ENCODE measurements around the gene PCP2. TPM values are rescaled to one million over a fixed set of nuclear protein-coding genes. Genes with fewer than 3 reads are reported as not detected.

The PCP2 gene
- total RNA-seq, 1 donor from 2014 or later, result not detected

DNA sequence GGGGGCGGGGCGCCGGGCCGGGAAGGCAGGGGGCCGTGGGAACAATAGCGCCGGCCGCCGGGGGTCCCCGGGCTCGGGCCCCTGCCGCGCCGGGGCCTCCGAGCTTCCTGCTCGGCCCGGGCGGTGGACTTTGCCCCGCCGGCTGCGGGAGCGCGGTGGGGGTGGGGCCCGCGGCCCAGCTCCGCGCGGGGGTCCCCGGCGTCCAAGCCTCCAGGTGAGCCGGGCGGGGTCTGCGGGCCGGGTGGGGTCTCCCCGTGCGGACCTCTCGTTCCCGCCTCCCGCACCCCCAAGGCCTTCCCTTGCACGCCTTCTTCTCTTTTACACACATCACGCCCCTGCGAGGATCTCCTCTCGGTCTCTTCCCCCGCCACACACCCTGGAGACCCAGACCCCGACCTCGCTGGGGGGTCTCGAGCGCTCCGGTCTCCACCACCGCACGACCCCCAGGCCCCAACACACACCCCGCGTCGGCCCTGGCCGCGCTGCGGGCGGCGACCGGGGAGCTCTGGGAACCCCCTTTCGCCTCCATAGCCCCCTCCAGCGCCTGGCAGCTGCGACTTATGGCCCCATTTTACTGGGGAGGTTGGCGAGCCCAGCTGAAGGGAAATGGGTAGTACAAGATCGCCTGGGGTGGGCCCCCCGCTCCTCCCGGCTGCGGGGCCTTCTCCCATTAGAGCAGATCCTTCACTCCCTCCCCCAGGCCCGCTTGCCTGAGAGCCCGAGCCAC, 37.1 kb downstream of the PCP2 start:
- Histone ChIP-seq H3K4me3 (ENCODE audit: low read depth, low read length) (peak overlapping the region; percentile 57), H3K36me3 (ENCODE audit: control insufficient read depth, insufficient read depth, low read length) (no peaks in the 10 kb centered on the region), H3K27me3 (ENCODE audit: control insufficient read depth, insufficient read depth, low read length) (peaks cover 7% of the 10 kb centered on the region)
- no peak for DNase-seq (ENCODE audit: low read depth)
- TF ChIP-seq, protein P1, sequence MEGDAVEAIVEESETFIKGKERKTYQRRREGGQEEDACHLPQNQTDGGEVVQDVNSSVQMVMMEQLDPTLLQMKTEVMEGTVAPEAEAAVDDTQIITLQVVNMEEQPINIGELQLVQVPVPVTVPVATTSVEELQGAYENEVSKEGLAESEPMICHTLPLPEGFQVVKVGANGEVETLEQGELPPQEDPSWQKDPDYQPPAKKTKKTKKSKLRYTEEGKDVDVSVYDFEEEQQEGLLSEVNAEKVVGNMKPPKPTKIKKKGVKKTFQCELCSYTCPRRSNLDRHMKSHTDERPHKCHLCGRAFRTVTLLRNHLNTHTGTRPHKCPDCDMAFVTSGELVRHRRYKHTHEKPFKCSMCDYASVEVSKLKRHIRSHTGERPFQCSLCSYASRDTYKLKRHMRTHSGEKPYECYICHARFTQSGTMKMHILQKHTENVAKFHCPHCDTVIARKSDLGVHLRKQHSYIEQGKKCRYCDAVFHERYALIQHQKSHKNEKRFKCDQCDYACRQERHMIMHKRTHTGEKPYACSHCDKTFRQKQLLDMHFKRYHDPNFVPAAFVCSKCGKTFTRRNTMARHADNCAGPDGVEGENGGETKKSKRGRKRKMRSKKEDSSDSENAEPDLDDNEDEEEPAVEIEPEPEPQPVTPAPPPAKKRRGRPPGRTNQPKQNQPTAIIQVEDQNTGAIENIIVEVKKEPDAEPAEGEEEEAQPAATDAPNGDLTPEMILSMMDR (IDR thresholded peaks at IDR 0.05; ENCODE audit: insufficient read depth, low read length, poor library complexity, severe bottlenecking), result no peak

DNA sequence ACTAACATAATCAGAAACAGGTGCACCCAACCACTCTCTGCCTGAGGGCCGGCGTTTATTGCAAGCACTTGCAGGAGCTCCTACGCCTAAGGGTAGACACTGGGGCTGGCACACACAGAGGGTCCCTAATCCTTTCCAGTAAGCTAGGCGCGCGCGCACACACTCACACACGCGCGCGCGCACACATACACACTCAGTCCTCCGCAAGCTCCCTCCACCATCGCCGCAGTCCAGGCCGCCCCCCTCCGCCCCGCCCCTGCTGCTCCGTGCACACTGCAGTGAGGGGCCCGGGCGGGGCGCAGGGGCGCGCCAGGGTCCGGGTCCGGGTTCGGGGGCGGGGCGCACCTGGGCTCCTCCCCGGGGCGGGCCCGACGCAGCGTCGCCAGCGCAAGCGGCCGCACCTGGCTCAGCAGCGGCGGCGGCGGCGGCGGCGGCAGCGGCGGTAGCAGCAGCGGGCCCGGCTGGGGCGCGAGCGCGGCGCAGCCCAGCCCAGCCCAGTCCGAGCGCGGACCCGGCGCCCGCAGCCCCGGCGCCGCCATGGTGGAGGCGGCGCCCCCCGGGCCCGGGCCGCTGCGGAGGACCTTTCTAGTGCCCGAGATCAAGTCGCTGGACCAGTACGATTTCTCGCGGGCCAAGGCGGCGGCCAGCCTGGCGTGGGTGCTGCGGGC, 37.9 kb downstream of the PCP2 start, which contains the start of gene CAMSAP3:
Gene CAMSAP3, plus strand, starts transcription at position 398 of the 668 bp plus-strand sequence. Its CDS starts 140 bp downstream, at position 538.
- no peak for DNase-seq (ENCODE audit: low read depth)
- TF ChIP-seq, protein P1 (IDR thresholded peaks at IDR 0.05; ENCODE audit: insufficient read depth, low read length, poor library complexity, severe bottlenecking), result no peak
- H3K36me3 ChIP-seq (ENCODE audit: control insufficient read depth, insufficient read depth, low read length), result no peaks in the 10 kb centered on the region
- H3K4me3 ChIP-seq (ENCODE audit: low read depth, low read length), result peak within 1 kb of the TSS; percentile 57
- peaks cover 7% of the 10 kb centered on the region for H3K27me3 ChIP-seq (ENCODE audit: control insufficient read depth, insufficient read depth, low read length)

DNA sequence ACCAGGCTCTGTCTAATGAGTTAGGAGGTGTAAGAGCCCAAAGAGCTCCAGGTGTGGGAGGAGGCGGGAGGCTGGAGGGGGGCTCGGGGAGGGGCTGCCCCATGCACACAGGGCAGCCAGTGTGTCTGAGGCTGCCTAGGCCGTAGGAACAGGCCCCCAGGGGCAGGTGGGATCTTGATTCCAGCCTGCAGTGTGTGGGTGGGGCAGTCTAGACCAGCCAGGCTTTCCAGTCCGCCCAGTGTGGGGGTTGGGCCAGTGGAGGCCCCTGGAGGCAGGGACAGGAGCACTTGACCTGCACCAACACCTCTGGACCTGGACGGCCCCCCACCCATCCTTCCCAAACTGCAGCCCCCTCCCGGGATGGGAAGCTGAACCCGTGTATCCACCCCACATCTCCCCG, 43.3 kb downstream of the PCP2 start:
- H3K36me3 ChIP-seq (ENCODE audit: control insufficient read depth, insufficient read depth, low read length), result no peaks in the 10 kb centered on the region
- peaks cover 3% of the 10 kb centered on the region for H3K27me3 ChIP-seq (ENCODE audit: control insufficient read depth, insufficient read depth, low read length)
- no peak overlapping the region for H3K4me3 ChIP-seq (ENCODE audit: low read depth, low read length)
- DNase-seq (ENCODE audit: low read depth), result no peak
- TF ChIP-seq, protein P1 (IDR thresholded peaks at IDR 0.05; ENCODE audit: insufficient read depth, low read length, poor library complexity, severe bottlenecking), result no peak

GRCh38 chr19:7589822-7590221, 43.7 kb downstream of the PCP2 start:
- Histone ChIP-seq H3K4me3 (ENCODE audit: low read depth, low read length) (no peak overlapping the region), H3K27me3 (ENCODE audit: control insufficient read depth, insufficient read depth, low read length) (peaks cover 2% of the 10 kb centered on the region), H3K36me3 (ENCODE audit: control insufficient read depth, insufficient read depth, low read length) (no peaks in the 10 kb centered on the region)
- no peak for DNase-seq (ENCODE audit: low read depth)
- TF ChIP-seq, protein P1 (IDR thresholded peaks at IDR 0.05; ENCODE audit: insufficient read depth, low read length, poor library complexity, severe bottlenecking), result no peak

GRCh38 chr19:7582446-7582845, 51.1 kb downstream of the PCP2 start:
- no peak for DNase-seq (ENCODE audit: low read depth)
- TF ChIP-seq, protein P1 (IDR thresholded peaks at IDR 0.05; ENCODE audit: insufficient read depth, low read length, poor library complexity, severe bottlenecking), result no peak
- H3K4me3 ChIP-seq (ENCODE audit: low read depth, low read length), result no peak overlapping the region

More at GRCh38 chr19:7582446-7582845, 51.1 kb downstream of the PCP2 start:
- peaks cover 6% of the 10 kb centered on the region for H3K27me3 ChIP-seq (ENCODE audit: control insufficient read depth, insufficient read depth, low read length)
- H3K36me3 ChIP-seq (ENCODE audit: control insufficient read depth, insufficient read depth, low read length), result no peaks in the 10 kb centered on the region

Other genes starting within 250 kb of the PCP2 start
- gene PEX11G, start 144.7 kb downstream of the PCP2 start, total RNA-seq, result 5.5 and 8.9 TPM in 2 replicates
- 67.4 and 76.1 TPM in 2 replicates for gene ZNF358, start 117.6 kb downstream of the PCP2 start, total RNA-seq
- gene MCOLN1, start 111.1 kb downstream of the PCP2 start, total RNA-seq, result 13.7 and 15.3 TPM in 2 replicates
- gene PNPLA6, start 98.0 kb downstream of the PCP2 start, total RNA-seq, result 134 and 163 TPM in 2 replicates
- gene CAMSAP3, start 37.9 kb downstream of the PCP2 start, total RNA-seq, result 12.6 and 17.2 TPM in 2 replicates
- 48.1 and 53.5 TPM in 2 replicates for gene XAB2, start 4.2 kb downstream of the PCP2 start, total RNA-seq
- 9.9 and 30.2 TPM in 2 replicates for gene PET100, start 3.9 kb downstream of the PCP2 start, total RNA-seq
- gene STXBP2, start 3.4 kb upstream of the PCP2 start, total RNA-seq, result 65.7 and 73.9 TPM in 2 replicates
- gene RETN, start 35.3 kb upstream of the PCP2 start, total RNA-seq, result 1.7 TPM in 1 of 2 replicates, not detected in the other
- gene MCEMP1, start 43.4 kb upstream of the PCP2 start, total RNA-seq, result not detected in 2 replicates
- gene TRAPPC5, start 47.1 kb upstream of the PCP2 start, total RNA-seq, result 117 and 148 TPM in 2 replicates
- gene FCER2, start 68.4 kb upstream of the PCP2 start, total RNA-seq, result not detected in 2 replicates
- gene CLEC4G, start 98.4 kb upstream of the PCP2 start, total RNA-seq, result not detected in 2 replicates
- gene CD209, start 113.8 kb upstream of the PCP2 start, total RNA-seq, result 0.04 and 0.07 TPM in 2 replicates
- 0.27 TPM in 1 of 2 replicates, not detected in the other for gene CLEC4M, start 129.5 kb upstream of the PCP2 start, total RNA-seq
- 9.9 and 16.4 TPM in 2 replicates for gene EVI5L, start 196.5 kb upstream of the PCP2 start, total RNA-seq
- 1.0 and 1.2 TPM in 2 replicates for gene PRR36, start 240.7 kb upstream of the PCP2 start, total RNA-seq